Esophagus squamous epithelium (tissue), 4 donors: ENCODE data around the gene FGGY.

Experiments used
- POLR2A ChIP-seq, 4 donors: fragments of 450-650 bp; IDR thresholded peaks; one replicate each; pipeline ENCODE4 v1.6.1; 2017; ENCODE audit warnings: antibody characterized with exemption in 4 of 4, mild to moderate bottlenecking in 4 of 4, moderate library complexity in 3 of 4
- TF ChIP-seq, protein P1 (sequence below), 6 experiments: fragments of 450-650 bp in 4 of 6; fragments of 200-600 bp in 2 of 6; sonication (generic) in 2 of 6; IDR thresholded peaks; one replicate each; pipeline ENCODE4 v1.5.1; 2016 to 2019; ENCODE audit warnings: antibody characterized with exemption in 6 of 6, mild to moderate bottlenecking in 4 of 6, moderate library complexity in 4 of 6

DNA sequence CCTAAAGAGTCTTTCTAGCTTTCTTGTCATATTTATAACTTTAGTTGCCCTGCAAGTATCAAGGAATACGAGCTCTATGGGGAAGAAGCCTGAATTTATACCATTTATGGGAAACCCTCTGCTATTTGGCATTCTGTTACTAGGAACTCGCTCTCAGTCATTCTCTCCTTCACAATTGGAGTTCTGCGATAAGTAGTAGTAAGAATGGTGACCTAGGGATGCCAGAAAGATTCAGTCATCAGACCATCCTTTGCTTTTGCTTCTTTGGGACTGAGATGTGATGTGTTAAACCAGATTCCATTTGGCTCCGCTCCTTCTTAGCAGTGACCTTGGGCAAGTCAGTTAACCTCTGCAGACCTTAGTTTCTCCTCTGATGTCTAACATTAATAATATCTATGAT, 256.5 kb downstream of the FGGY start:
- TF ChIP-seq, protein P1, sequence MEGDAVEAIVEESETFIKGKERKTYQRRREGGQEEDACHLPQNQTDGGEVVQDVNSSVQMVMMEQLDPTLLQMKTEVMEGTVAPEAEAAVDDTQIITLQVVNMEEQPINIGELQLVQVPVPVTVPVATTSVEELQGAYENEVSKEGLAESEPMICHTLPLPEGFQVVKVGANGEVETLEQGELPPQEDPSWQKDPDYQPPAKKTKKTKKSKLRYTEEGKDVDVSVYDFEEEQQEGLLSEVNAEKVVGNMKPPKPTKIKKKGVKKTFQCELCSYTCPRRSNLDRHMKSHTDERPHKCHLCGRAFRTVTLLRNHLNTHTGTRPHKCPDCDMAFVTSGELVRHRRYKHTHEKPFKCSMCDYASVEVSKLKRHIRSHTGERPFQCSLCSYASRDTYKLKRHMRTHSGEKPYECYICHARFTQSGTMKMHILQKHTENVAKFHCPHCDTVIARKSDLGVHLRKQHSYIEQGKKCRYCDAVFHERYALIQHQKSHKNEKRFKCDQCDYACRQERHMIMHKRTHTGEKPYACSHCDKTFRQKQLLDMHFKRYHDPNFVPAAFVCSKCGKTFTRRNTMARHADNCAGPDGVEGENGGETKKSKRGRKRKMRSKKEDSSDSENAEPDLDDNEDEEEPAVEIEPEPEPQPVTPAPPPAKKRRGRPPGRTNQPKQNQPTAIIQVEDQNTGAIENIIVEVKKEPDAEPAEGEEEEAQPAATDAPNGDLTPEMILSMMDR (IDR thresholded peaks at IDR 0.05) = no peak
- TF ChIP-seq POLR2A (IDR thresholded peaks at IDR 0.05) = no peak
